GM12891 (cell line): ENCODE results near the gene CNIH2.

Source experiments
- PAX5 ChIP-seq: IDR thresholded peaks from 2 replicates; pipeline ENCODE4 v1.6.1; 2011; ENCODE audit warnings: low read length, moderate library complexity, mild to moderate bottlenecking; ENCODE audit not compliant: insufficient read depth, severe bottlenecking
- POLR2A ChIP-seq: IDR thresholded peaks from 2 replicates; pipeline ENCODE4 v1.6.1; 2011; ENCODE audit warnings: low read depth, low read length, control low read depth
- POLR2AphosphoS5 ChIP-seq: IDR thresholded peaks from 2 replicates; pipeline ENCODE4 v1.6.1; 2011; ENCODE audit warnings: low read depth, low read length, control low read depth
- SPI1 ChIP-seq: IDR thresholded peaks from 2 replicates; pipeline ENCODE4 v1.6.1; 2011; ENCODE audit warnings: low read depth, low read length, control low read depth
- TAF1 ChIP-seq: IDR thresholded peaks from 2 replicates; pipeline ENCODE4 v1.6.1; 2011; ENCODE audit warnings: low read depth, low read length, control low read depth

- TF ChIP-seq POLR2A (no peak), POLR2AphosphoS5 (no peak), TAF1 (no peak), SPI1 (no peak), PAX5 (no peak)
These were observed 29.1 kb upstream of the CNIH2 start for GRCh38 chr11:66248903-66249302.
